Natural killer cell (primary cell): ENCODE measurements around the gene CD276. TPM values are rescaled to one million over a fixed set of nuclear protein-coding genes. Genes with fewer than 3 reads are reported as not detected.
"Not testable (repeated sequence)": the region's sequence is repeated elsewhere in the genome, so short reads cannot be mapped to it uniquely, and the experiment has no call there.

Experiments
- ATAC-seq, 3 donors: fragments of 150-1000 bp in 2 of 3; fragments of 200-7000 bp in 1 of 3; cut with Tn5 transposase; 1 replicate in 1 of 3; 2 replicates in 2 of 3; pipeline ENCODE4 v1.10.0; 2021; ENCODE audit warnings: mild to moderate bottlenecking in 2 of 3, moderate library complexity in 2 of 3
- DNase-seq, 2 donors: peaks; one replicate each; pipeline versions ENCODE4 v3.0.0 to v3.0.0-alpha.2; 2013 to 2021; ENCODE audit warnings: mixed read lengths in 1 of 2
- H3K27ac ChIP-seq: one replicate; pipeline ENCODE4 v1.5.1; 2013; ENCODE audit warnings: mild to moderate bottlenecking, low read length
- H3K27me3 ChIP-seq: one replicate; pipeline ENCODE4 v1.6.1; 2013; ENCODE audit warnings: low read length; ENCODE audit not compliant: control insufficient read depth, insufficient read depth
- H3K36me3 ChIP-seq: one replicate; pipeline ENCODE4 v1.6.1; 2013; ENCODE audit warnings: low read length; ENCODE audit not compliant: control insufficient read depth, insufficient read depth
- H3K4me1 ChIP-seq: one replicate; pipeline ENCODE4 v1.6.1; 2013; ENCODE audit warnings: low read length; ENCODE audit not compliant: control insufficient read depth, insufficient read depth
- H3K4me3 ChIP-seq: one replicate; pipeline ENCODE4 v1.5.1; 2013; ENCODE audit warnings: low read length
- H3K9me3 ChIP-seq: one replicate; pipeline ENCODE4 v1.6.1; 2013; ENCODE audit warnings: low read length; ENCODE audit not compliant: control insufficient read depth, insufficient read depth
- H3K27ac Mint-ChIP-seq, 2 donors: one replicate each; pipeline ENCODE4 v1.8.0; 2022; ENCODE audit warnings: mild to moderate bottlenecking in 2 of 2, mixed read lengths in 2 of 2, moderate library complexity in 1 of 2
- H3K27me3 Mint-ChIP-seq, 2 donors: one replicate each; pipeline ENCODE4 v1.8.0; 2022; ENCODE audit warnings: low read depth in 2 of 2, mixed read lengths in 2 of 2
- H3K36me3 Mint-ChIP-seq: one replicate; pipeline ENCODE4 v1.8.0; 2022; ENCODE audit warnings: mixed read lengths
- H3K4me1 Mint-ChIP-seq, 2 donors: one replicate each; pipeline ENCODE4 v1.8.0; 2022; ENCODE audit warnings: mixed read lengths in 2 of 2
- H3K4me3 Mint-ChIP-seq: one replicate; pipeline ENCODE4 v1.8.0; 2022; ENCODE audit warnings: mild to moderate bottlenecking, moderate library complexity, mixed read lengths
- H3K9me3 Mint-ChIP-seq, 2 donors: one replicate each; pipeline ENCODE4 v1.8.0; 2022; ENCODE audit warnings: mixed read lengths in 2 of 2
- WGBS: methylation state at CpG from one replicate; pipeline ENCODE4 v1.1.7; 2013; ENCODE audit warnings: missing lambda C conversion rate; ENCODE audit not compliant: insufficient coverage; 5-methylcytosine and 5-hydroxymethylcytosine counted together
- intact Hi-C: fragments of 100-400 bp; cut with micrococcal nuclease; formaldehyde crosslinking; loops from one replicate; pipeline ENCODE4 v1.14.2; 2022
- total RNA-seq, 4 donors: library from RNA; stranded (reverse); fragments of 120-200 nt in 1 of 4; gene quantifications; one replicate each; pipeline versions ENCODE4 v1.2.3 to v1.2.4, GENCODE V29; 2013 to 2022
- TF ChIP-seq, protein P1 (sequence below): fragments of 200-600 bp; IDR thresholded peaks from one replicate; pipeline ENCODE4 v1.8.0; 2022; ENCODE audit warnings: antibody characterized with exemption

Gene CD276
- total RNA-seq: not detected
- not detected for total RNA-seq (2013)

DNA sequence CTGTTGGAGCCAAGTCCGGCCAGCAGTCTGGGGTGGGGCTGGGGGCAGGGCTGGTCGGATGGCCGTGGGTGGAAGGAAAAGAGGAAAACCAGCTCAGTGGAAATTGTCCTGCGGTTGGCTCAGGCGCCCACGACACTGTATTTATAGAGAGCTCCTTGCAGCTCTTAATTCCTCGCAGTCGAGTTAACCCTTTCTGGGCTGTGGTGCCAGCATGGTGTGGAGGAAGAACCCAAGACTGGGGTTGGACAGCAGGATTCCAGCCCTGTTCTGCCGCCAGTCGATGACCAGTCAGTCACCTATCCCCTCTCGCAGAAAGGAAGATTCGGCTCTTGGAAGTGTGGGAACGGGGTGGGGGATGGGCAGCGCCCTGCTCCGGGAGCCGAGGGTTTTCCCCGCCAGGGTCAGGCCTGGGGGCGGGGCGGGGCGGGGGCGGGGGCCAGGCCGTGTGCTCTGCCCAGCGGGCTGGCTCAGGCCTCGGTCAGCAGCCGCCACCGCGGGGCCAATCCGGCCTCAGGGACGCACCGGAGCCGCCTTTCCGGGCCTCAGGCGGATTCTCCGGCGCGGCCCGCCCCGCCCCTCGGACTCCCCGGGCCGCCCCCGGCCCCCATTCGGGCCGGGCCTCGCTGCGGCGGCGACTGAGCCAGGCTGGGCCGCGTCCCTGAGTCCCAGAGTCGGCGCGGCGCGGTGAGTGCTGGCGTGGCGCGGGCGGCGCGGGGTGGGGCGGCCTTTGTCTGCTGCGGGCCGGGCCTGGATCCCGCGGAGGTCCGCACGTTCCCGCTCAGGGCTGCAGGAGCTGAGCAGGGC, at the start of gene CD276:
TSS of gene CD276 (plus strand) at position 607 of the 804 bp plus-strand sequence. CDS start 15,257 bp downstream, outside the sequence.
- H3K9me3 ChIP-seq: no peaks in the 10 kb centered on the region
- H3K4me3 Mint-ChIP-seq: peak within 1 kb of the TSS; percentile 81
- H3K27ac ChIP-seq: no peak within 1 kb of the TSS
- H3K4me1 ChIP-seq: peaks cover 12% of the 10 kb centered on the region
- H3K9me3 Mint-ChIP-seq: no peaks in the 10 kb centered on the region
- H3K27ac Mint-ChIP-seq: no peak within 1 kb of the TSS
- 2% methylated on average over 69 of the region's 69 CpGs for WGBS
- no peaks in the 10 kb centered on the region for H3K36me3 Mint-ChIP-seq
- TF ChIP-seq, protein P1, sequence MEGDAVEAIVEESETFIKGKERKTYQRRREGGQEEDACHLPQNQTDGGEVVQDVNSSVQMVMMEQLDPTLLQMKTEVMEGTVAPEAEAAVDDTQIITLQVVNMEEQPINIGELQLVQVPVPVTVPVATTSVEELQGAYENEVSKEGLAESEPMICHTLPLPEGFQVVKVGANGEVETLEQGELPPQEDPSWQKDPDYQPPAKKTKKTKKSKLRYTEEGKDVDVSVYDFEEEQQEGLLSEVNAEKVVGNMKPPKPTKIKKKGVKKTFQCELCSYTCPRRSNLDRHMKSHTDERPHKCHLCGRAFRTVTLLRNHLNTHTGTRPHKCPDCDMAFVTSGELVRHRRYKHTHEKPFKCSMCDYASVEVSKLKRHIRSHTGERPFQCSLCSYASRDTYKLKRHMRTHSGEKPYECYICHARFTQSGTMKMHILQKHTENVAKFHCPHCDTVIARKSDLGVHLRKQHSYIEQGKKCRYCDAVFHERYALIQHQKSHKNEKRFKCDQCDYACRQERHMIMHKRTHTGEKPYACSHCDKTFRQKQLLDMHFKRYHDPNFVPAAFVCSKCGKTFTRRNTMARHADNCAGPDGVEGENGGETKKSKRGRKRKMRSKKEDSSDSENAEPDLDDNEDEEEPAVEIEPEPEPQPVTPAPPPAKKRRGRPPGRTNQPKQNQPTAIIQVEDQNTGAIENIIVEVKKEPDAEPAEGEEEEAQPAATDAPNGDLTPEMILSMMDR: no peak
- ATAC-seq (peak in 2 of 3 donors; percentile 67 to 72), DNase-seq (no peak)
- intact Hi-C loops: no loop called here
- H3K4me3 ChIP-seq: no peak within 1 kb of the TSS
- H3K4me1 Mint-ChIP-seq: peaks cover 0 to 5% of the 10 kb centered on the region in 2 donors
- peaks cover 34 to 40% of the 10 kb centered on the region in 2 donors for H3K27me3 Mint-ChIP-seq
- H3K27me3 ChIP-seq: peaks cover 22% of the 10 kb centered on the region
- no peaks in the 10 kb centered on the region for H3K36me3 ChIP-seq

DNA sequence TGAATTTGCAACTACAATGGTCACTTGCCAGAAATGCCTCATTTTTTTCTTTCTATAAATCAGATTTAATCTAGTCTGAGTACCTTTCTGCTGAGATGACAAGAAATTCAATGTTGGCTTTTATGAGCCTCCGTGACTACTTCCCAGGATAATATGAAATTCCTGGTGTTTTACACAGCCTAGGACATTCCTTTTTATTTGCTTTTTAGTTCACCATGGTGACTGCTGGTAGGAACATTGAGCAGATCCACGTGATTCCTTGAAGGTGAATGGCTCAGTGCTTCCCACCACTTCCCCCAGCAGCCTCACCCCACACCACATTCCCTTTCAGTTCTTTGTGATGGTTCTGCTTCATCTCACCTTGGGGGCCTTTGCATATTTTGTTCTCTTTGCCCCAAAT, 46.7 kb upstream of the CD276 start:
- Mint-ChIP-seq H3K4me3 (no peak overlapping the region), H3K27ac (no peak overlapping the region), H3K27me3 (peaks cover 30 to 33% of the 10 kb centered on the region in 2 donors), H3K4me1 (peaks cover 8 to 24% of the 10 kb centered on the region in 2 donors), H3K36me3 (no peaks in the 10 kb centered on the region), H3K9me3 (peaks cover 0 to 3% of the 10 kb centered on the region in 2 donors)
- H3K9me3 ChIP-seq: no peaks in the 10 kb centered on the region
- DNase-seq (no peak), ATAC-seq (no peak)
- TF ChIP-seq, protein P1: no peak
- H3K4me1 ChIP-seq: peaks cover 10% of the 10 kb centered on the region
- no peak overlapping the region for H3K4me3 ChIP-seq
- 55% methylated on average over 2 of the region's 2 CpGs for WGBS
- no peak overlapping the region for H3K27ac ChIP-seq
- intact Hi-C loops: no loop called here
- no peaks in the 10 kb centered on the region for H3K36me3 ChIP-seq
- no peaks in the 10 kb centered on the region for H3K27me3 ChIP-seq

DNA sequence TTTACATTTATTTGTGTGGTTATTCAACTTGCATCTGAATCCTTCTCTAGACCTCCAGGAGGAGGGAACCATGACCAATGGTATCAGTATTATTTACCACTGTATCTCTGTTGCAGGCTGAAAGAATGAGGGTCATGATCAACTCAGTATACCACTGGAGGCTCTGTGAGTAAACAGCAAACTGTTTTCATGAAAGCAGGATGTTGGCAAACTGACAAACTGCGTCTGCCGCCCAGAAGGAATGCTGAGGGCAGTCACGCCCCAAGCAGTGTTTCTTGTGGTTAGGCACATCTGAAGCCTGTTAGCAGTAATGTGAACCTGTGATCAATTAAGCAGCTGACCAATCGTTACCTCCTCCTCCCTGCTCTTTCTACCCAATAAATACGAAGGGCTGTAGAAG, 44.7 kb upstream of the CD276 start:
- H3K4me1 Mint-ChIP-seq, H3K27ac Mint-ChIP-seq, H3K27me3 ChIP-seq, H3K36me3 Mint-ChIP-seq, H3K4me3 Mint-ChIP-seq, H3K4me1 ChIP-seq, H3K9me3 Mint-ChIP-seq, H3K27ac ChIP-seq, H3K36me3 ChIP-seq, intact Hi-C loops, H3K4me3 ChIP-seq, ATAC-seq, DNase-seq, H3K9me3 ChIP-seq: not testable (repeated sequence)
- peaks cover 30 to 33% of the 10 kb centered on the region in 2 donors for H3K27me3 Mint-ChIP-seq
- 86% methylated on average over 5 of the region's 5 CpGs for WGBS

DNA sequence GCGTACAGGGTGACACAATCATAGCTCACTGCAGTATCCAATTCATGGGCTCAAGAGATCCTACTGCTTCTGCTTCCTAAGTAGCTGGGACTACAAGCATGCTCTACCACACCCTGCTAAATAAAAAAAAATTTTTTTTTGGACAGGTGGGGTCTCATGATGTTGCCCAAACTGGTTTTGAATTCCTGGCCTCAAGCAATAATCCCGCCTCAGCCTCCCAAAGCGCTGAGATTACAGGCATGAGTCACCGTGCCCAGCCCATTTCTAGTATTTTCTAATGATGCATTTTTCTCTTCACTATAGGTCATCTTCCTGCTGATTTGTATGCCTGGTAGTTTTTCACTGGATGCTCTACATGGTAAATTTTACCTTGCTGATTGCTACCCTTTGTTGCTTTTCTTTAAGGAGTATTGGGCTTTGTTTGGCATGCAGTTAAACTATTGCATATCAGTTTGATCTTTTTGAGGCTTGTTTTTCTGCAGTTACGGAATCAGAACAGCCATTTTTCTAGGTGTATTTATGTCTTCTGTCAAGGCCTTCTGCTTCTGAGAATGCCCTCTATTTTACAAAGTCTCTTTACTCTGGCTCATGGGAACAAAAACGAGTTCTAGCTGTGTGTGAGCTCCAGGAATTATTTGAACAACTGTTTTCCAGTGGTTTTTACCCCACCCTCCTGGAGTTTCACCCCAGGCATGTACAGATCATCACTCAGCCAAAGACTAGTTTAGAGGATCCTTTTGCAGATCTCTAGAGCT, 36.7 kb upstream of the CD276 start:
- H3K9me3 Mint-ChIP-seq: no peaks in the 10 kb centered on the region
- WGBS: 83% methylated on average over 6 of the region's 6 CpGs

More for the DNA sequence above, 36.7 kb upstream of the CD276 start:
- intact Hi-C loops: no loop called here
- no peak overlapping the region for H3K4me3 Mint-ChIP-seq
- no peaks in the 10 kb centered on the region for H3K4me1 Mint-ChIP-seq
- DNase-seq (no peak), ATAC-seq (no peak)
- Histone ChIP-seq H3K9me3 (no peaks in the 10 kb centered on the region), H3K4me3 (no peak overlapping the region), H3K36me3 (no peaks in the 10 kb centered on the region), H3K27ac (no peak overlapping the region), H3K4me1 (no peaks in the 10 kb centered on the region), H3K27me3 (no peaks in the 10 kb centered on the region)
- no peaks in the 10 kb centered on the region for H3K36me3 Mint-ChIP-seq
- H3K27ac Mint-ChIP-seq: no peak overlapping the region
- H3K27me3 Mint-ChIP-seq: peaks cover 26 to 50% of the 10 kb centered on the region in 2 donors
- TF ChIP-seq, protein P1: no peak
